IPS DF 6.9 (cell line): ENCODE measurements around the gene CEP131.

ENCODE experiments used
- DNase-seq: peaks from one replicate; pipeline ENCODE4 v3.0.0-alpha.2; 2013; ENCODE audit warnings: low read depth, low spot score
- H3K27ac ChIP-seq: one replicate; pipeline ENCODE4 v1.5.1; 2013; ENCODE audit warnings: low read length, control low read depth
- H3K27me3 ChIP-seq: 2 replicates; pipeline ENCODE4 v1.6.1; 2013; ENCODE audit warnings: mild to moderate bottlenecking, low read length; ENCODE audit not compliant: control insufficient read depth, insufficient read depth
- H3K36me3 ChIP-seq: 2 replicates; pipeline ENCODE4 v1.6.1; 2013; ENCODE audit warnings: low read length; ENCODE audit not compliant: control insufficient read depth, insufficient read depth
- H3K4me1 ChIP-seq: 2 replicates; pipeline ENCODE4 v1.6.1; 2013; ENCODE audit warnings: low read length; ENCODE audit not compliant: control insufficient read depth, insufficient read depth
- H3K4me3 ChIP-seq: 2 replicates; pipeline ENCODE4 v1.5.1; 2013; ENCODE audit warnings: mild to moderate bottlenecking, low read length
- H3K9me3 ChIP-seq: 2 replicates; pipeline ENCODE4 v1.6.1; 2013; ENCODE audit warnings: low read length, inconsistent platforms; ENCODE audit not compliant: control insufficient read depth, insufficient read depth
- WGBS: extraction: QIAGEN DNeasy Blood & Tissue Kit; methylation state at CpG from one replicate; pipeline ENCODE4 v1.1.7; 2013; ENCODE audit warnings: mixed read lengths, missing lambda C conversion rate; ENCODE audit not compliant: insufficient read length, insufficient coverage; 5-methylcytosine and 5-hydroxymethylcytosine counted together

CEP131 gene

DNA sequence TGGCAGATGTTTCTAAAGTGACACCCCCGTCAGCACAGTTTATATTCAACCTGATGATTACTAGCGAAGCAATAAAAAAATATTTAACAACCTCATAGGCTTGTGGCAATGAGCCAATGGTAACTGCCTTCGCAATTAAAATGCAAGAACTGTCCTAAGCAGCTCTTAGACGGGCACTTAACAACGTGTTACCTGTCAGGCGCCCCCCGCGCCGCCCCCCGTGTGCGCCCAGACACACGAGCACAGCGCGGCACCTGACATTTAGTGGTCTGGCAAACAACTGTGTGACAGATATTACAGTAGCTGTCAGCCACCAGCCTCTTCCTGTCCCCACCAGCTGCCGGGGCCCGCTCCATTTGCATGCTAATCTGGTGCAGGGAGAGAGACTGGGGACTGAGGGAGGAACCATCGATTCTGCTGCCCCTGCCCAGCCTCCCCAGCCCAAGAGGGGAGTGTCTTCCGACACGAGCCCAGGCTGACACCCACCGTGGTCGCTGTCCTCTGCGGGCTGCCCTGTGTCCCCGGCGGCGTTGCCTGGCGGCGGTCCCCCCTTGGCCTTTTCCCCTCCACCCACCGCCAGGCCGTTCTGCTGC is 29.0 kb upstream of the CEP131 start:
- Histone ChIP-seq H3K27ac (no peak overlapping the region), H3K4me3 (no peak overlapping the region), H3K9me3 (no peaks in the 10 kb centered on the region), H3K27me3 (no peaks in the 10 kb centered on the region), H3K36me3 (no peaks in the 10 kb centered on the region; the same call in 1 of the 2 replicates), H3K4me1 (peaks cover 2% of the 10 kb centered on the region; the same call in 1 of the 2 replicates)
- no CpG with 5 or more reads among the region's 29 CpGs for WGBS
- DNase-seq: no peak

DNA sequence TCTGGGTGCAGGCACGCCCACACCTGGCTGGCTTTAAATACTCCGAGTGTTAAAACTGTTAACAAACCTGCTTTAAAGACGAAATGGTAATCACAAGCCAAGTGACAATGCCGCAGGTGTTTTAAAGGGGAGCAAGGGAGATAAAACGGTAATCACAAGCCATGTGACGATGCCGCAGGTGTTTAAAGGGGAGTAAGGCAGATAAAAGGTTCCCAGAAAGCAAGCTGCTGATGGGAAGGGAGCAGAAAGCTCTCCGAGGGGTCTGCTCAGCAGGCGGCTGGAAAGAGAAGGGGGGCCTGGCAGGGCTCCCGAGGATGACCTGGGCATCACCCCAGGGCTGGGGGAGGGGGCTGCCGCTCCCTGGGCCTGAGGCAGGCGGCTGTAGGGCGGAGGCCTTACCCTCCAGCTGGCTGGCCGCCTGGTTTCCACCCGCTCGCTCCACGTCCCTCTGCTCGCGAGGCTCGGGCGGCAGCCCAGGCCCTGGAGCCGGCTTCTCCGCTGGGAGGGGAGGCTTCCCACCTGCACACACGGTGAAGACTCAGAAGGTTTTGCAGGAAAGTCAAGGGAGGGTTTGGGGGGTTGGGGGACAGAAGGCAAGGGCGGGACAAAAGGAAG is 28.4 kb upstream of the CEP131 start:
- peaks cover 2% of the 10 kb centered on the region; the same call in 1 of the 2 replicates for H3K4me1 ChIP-seq
- no CpG with 5 or more reads among the region's 25 CpGs for WGBS
- no peak overlapping the region for H3K27ac ChIP-seq
- no peaks in the 10 kb centered on the region for H3K27me3 ChIP-seq
- no peaks in the 10 kb centered on the region for H3K9me3 ChIP-seq
- H3K4me3 ChIP-seq: no peak overlapping the region
- no peaks in the 10 kb centered on the region; the same call in 1 of the 2 replicates for H3K36me3 ChIP-seq
- DNase-seq: no peak

DNA sequence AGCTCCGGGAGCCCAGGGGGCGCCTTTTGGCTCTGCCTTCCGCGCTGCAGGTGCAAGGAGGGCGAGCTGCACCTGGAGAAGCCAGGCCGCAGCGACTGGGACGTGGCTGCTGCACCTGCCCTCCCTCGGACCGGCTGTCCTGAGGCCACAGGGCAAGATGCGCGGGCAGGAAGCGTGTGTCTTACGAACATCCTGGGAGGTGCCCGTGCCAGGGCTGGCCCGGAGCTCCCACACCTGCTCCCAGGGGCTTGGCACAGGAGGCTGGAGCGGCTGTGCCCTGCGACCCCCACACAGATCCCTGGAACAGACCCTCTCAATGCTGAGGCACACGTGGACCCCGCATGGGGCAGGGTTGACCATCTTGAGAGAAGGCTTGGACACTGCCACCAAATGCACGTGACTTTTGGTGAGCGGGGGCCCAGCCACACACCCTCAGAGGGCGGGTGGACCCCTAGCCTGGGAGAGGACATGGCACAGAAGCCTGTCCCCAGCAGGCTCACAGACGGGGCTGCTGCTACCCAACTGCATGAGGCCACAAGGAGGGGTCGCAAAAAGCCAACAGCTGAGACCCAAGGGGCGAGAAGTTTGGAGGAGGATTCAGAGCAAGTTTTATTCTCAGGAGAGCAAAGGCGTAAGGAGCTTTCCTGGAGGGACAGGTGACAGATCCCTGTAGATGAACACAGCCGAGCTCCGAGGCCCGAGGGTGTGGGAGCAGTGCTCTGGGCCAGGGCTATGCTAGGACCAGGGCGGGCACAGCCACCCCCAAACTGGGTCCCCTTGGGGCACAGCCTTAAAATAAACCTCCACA is 27.7 kb upstream of the CEP131 start:
- peaks cover 2% of the 10 kb centered on the region; the same call in 1 of the 2 replicates for H3K4me1 ChIP-seq
- H3K4me3 ChIP-seq: no peak overlapping the region; the same call in 1 of the 2 replicates
- WGBS: no CpG with 5 or more reads among the region's 31 CpGs
- H3K27me3 ChIP-seq: no peaks in the 10 kb centered on the region
- DNase-seq: no peak
- no peak overlapping the region for H3K27ac ChIP-seq
- H3K36me3 ChIP-seq: no peaks in the 10 kb centered on the region; the same call in 1 of the 2 replicates
- no peaks in the 10 kb centered on the region for H3K9me3 ChIP-seq

DNA sequence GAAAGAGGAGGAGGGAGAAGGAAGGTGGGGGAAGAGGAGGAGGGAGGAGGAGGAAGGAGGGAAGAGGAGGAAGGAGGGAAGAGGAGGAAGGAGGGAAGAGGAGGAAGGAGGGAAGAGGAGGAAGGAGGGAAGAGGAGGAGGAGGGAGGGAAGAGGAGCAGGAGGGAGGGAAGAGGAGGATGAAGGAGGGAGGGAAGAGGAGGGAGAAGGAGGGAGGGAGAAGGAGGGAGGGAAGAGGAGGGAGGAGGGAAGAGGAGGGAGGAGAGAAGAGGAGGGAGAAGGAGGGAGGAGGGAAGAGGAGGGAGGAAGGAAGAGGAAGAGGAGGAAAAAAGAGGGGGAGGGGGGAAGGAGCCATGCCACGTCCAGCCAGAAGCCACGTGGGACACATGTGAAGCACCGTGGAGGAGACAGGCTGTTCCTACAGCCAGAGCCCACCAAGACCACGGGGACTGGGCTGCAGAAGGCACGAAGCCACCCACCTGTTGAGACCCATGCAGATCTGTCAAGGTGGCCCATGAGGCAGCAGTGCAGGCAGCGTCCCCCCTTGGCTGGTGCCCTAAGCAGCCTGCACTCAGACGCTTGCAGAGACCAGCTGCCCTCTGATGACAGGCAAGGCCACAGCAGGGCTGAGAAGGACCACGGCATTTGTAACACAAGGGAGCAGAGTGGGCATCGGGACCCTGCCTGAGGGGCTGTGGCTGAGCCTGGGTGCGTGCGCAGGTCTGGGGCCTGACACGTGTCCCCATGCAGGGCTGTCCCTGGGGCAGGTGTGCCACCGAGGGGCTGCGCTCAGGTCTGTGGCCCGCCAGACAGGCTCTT is 26.7 kb upstream of the CEP131 start:
- H3K9me3 ChIP-seq: no peaks in the 10 kb centered on the region
- peaks cover 2% of the 10 kb centered on the region; the same call in 1 of the 2 replicates for H3K36me3 ChIP-seq
- WGBS: no CpG with 5 or more reads among the region's 15 CpGs

DNA sequence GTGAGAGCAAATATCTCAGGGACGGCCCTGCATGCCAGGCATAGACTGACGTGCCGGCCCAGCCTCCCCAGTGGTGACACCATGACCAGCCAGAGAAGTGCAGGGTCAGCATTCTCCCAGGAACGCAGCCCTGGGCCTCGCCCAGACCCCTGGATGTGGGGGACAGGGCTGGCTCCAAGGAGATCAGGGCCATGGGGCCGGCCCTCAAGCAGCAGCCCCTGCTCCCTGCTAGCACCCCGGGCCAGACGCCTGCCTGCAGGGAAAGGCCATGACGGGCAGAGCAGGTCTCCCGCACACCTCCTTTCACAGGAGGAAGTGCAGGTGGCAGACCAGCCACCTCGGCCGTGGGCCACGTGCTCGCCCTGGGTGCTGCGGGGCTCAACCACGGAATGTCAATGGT is 25.9 kb upstream of the CEP131 start:
- H3K4me1 ChIP-seq: peaks cover 2% of the 10 kb centered on the region; the same call in 1 of the 2 replicates
- H3K4me3 ChIP-seq: no peak overlapping the region
- no peaks in the 10 kb centered on the region for H3K27me3 ChIP-seq
- WGBS: no CpG with 5 or more reads among the region's 16 CpGs
- H3K36me3 ChIP-seq: peaks cover 2% of the 10 kb centered on the region; the same call in 1 of the 2 replicates
- H3K27ac ChIP-seq: no peak overlapping the region
- H3K9me3 ChIP-seq: no peaks in the 10 kb centered on the region
- DNase-seq: no peak

More for the DNA sequence above, 26.7 kb upstream of the CEP131 start:
- Histone ChIP-seq H3K27me3 (no peaks in the 10 kb centered on the region), H3K4me3 (no peak overlapping the region), H3K4me1 (peaks cover 2% of the 10 kb centered on the region; the same call in 1 of the 2 replicates), H3K27ac (no peak overlapping the region)
- no peak for DNase-seq

DNA sequence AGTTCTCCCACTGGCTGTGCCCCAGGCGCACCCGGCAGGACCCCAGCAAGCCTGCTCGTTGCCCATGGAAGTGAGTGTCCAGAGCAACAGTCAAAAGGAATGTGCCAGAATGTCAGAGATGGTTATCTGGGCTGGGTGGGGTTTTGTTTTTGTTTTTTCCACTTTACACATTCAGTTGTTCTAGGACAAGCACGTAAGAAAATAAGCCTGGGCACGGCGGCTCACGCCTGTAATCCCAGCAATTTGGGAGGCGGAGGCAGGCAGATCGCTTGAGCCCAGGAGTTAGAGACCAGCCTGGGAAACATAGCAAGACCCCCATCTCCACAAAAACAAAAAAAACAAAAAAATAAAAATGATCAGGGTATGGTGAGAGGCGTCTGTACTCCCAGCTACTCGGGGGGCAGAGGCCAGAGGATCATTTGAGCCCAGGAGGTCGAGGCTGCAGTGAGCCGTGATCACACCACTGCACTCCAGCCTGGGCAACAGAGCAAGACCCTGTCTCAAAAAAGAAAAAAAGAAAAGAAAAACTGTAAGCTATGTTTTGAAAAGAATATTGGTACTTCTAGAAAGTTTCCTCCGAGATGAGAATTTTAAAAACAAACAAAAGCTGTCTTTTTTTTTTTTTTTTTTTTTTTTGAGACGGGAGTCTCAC is 24.7 kb upstream of the CEP131 start:
- Histone ChIP-seq H3K4me3 (no peak overlapping the region), H3K27me3 (no peaks in the 10 kb centered on the region), H3K27ac (no peak overlapping the region), H3K9me3 (no peaks in the 10 kb centered on the region), H3K4me1 (peaks cover 4% of the 10 kb centered on the region; the same call in 1 of the 2 replicates), H3K36me3 (peaks cover 2% of the 10 kb centered on the region; the same call in 1 of the 2 replicates)
- no peak for DNase-seq
- no CpG with 5 or more reads among the region's 15 CpGs for WGBS

DNA sequence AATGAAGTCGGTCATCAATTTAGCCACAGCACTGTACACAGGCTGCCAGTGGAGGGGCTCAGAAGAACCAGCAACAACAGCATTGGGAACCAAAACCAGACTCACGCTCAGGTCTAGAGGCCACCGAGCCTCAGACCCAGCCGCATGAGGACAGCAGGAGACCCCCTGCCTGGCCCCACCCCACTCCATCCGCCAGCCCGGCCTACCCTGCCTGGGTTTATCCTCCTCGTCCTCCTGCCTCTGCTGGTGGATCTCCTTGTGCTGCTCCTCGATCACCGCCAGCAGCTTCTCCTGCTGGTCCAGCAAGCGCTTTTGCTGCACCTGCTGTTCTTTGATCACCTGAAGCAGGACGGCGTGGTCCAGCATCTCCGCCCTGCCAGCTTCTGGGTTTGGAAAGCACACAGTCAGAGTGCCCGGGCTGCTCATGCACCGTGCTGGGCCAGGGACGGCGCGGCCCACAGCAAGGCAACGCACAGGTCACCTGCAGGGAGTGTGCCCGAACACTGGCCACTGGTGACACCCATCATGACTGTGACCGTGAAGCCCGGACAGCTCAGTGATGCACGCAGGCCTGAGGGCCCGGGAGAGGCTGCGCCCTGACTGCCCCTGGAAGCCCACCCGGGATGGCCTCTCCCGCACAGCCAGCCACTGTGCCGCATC is 24.0 kb upstream of the CEP131 start:
- WGBS: no CpG with 5 or more reads among the region's 28 CpGs
- no peaks in the 10 kb centered on the region for H3K9me3 ChIP-seq

DNA sequence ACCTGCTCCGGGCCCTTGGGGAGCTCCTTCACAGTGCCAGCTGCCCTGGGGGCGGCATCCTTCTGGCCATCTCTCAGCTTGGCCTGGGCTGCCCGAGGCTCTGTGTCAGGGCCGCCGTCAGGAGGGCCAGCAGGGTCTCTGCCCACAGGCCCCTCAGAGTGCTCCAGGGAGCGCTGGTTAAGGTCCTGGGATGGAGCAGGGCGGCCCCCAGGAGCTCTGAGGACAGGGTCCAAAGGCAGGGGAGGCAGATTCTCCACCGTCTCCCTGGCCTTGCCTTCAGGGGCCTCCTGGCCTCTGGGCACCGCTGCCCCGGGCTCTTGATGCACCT is 23.5 kb upstream of the CEP131 start:
- Histone ChIP-seq H3K27ac (no peak overlapping the region), H3K36me3 (peaks cover 4% of the 10 kb centered on the region; the same call in 1 of the 2 replicates), H3K9me3 (no peaks in the 10 kb centered on the region), H3K4me1 (peaks cover 4% of the 10 kb centered on the region; the same call in 1 of the 2 replicates), H3K27me3 (no peaks in the 10 kb centered on the region), H3K4me3 (no peak overlapping the region)
- no CpG with 5 or more reads among the region's 10 CpGs for WGBS
- no peak for DNase-seq

More for the DNA sequence above, 24.0 kb upstream of the CEP131 start:
- DNase-seq: no peak
- Histone ChIP-seq H3K27me3 (no peaks in the 10 kb centered on the region), H3K4me3 (no peak overlapping the region), H3K36me3 (peaks cover 2% of the 10 kb centered on the region; the same call in 1 of the 2 replicates), H3K27ac (no peak overlapping the region), H3K4me1 (peaks cover 4% of the 10 kb centered on the region; the same call in 1 of the 2 replicates)

DNA sequence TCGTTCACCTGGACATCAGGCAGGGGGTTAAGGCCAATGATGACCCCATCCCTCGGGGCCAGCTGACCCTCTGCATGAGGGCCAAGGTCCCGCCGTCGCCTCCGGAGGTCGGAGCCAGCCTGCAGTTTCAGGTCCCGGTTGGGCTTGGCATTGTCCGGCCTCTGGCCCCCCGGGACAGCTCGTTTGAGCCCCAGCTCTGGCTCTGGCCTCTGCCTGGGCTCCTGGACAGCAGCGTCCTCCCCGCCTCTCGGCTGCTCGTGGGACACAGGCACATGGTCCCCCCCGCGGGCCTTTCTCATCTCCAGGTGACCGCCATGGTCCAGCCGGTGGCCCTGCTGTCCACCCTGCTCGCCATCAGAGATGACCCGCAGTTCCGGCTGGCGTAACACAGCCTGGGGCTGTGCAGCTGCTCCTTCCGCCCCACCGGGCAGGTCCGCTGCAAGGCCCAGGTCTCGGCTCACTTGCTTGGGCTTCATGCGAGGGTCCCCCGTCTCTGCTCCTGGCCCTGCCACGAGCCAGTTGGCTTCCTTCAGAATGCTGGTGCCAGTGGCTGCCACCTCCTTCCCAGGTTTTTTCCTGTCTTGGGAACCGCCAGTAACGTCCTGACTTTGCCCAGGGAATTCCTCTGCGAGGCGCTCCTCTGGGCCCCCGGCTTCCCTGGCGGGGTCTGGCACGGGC is 23.0 kb upstream of the CEP131 start:
- WGBS: no CpG with 5 or more reads among the region's 37 CpGs
- Histone ChIP-seq H3K36me3 (peaks cover 6% of the 10 kb centered on the region; the same call in 1 of the 2 replicates), H3K9me3 (no peaks in the 10 kb centered on the region)

More for the DNA sequence above, 23.0 kb upstream of the CEP131 start:
- Histone ChIP-seq H3K27me3 (no peaks in the 10 kb centered on the region), H3K4me3 (no peak overlapping the region), H3K4me1 (peaks cover 4% of the 10 kb centered on the region; the same call in 1 of the 2 replicates), H3K27ac (no peak overlapping the region)
- DNase-seq: no peak
